Stomach (tissue), 9 donors: ENCODE measurements around the gene FAM89B. TPM values are rescaled to one million over a fixed set of nuclear protein-coding genes. Genes with fewer than 3 reads are reported as not detected.
A peak's percentile ranks its signal among the peaks of the same experiment; 100 is the strongest.

Source experiments
- DNase-seq, 2 donors: peaks; one replicate each; pipeline versions ENCODE4 v3.0.0 to v3.0.0-alpha.2; 2013 to 2019
- H3K27ac ChIP-seq, 5 donors: fragments of 200-600 bp in 4 of 5; sonication (generic) in 4 of 5; one replicate each; pipeline ENCODE4 v1.5.1; 2013 to 2019; ENCODE audit warnings: mild to moderate bottlenecking in 1 of 5, moderate library complexity in 1 of 5
- H3K27me3 ChIP-seq, 3 donors: fragments of 200-600 bp; sonication (generic); one replicate each; pipeline ENCODE4 v1.5.1; 2017 to 2019; ENCODE audit warnings: mixed run types in 1 of 3
- H3K36me3 ChIP-seq, 4 donors: fragments of 200-600 bp; sonication (generic); 1 replicate in 3 of 4; 2 replicates in 1 of 4; pipeline ENCODE4 v1.5.1; 2016 to 2019
- H3K4me1 ChIP-seq, 4 donors: fragments of 200-600 bp; sonication (generic); one replicate each; pipeline ENCODE4 v1.5.1; 2016 to 2019
- H3K4me3 ChIP-seq, 4 donors: fragments of 200-600 bp; sonication (generic) in 3 of 4; one replicate each; pipeline ENCODE4 v1.5.1; 2016 to 2019; ENCODE audit warnings: mild to moderate bottlenecking in 1 of 4
- H3K9me3 ChIP-seq, 4 donors: fragments of 200-600 bp; sonication (generic); one replicate each; pipeline ENCODE4 v1.5.1; 2016 to 2019
- EP300 ChIP-seq: sonication (generic); formaldehyde crosslinking; IDR thresholded peaks from one replicate; pipeline ENCODE4 v1.6.1; 2017; ENCODE audit warnings: antibody characterized with exemption
- POLR2A ChIP-seq, 4 donors: fragments of 450-650 bp; IDR thresholded peaks; one replicate each; pipeline ENCODE4 v1.6.1; 2016; ENCODE audit warnings: antibody characterized with exemption in 4 of 4, control low read depth in 2 of 4, mild to moderate bottlenecking in 1 of 4, moderate library complexity in 1 of 4
- POLR2AphosphoS5 ChIP-seq, 3 donors: sonication (generic); formaldehyde crosslinking; IDR thresholded peaks; one replicate each; pipeline ENCODE4 v1.6.1; 2016; ENCODE audit warnings: antibody characterized with exemption in 3 of 3
- WGBS, 5 donors: extraction: QIAGEN DNeasy Blood & Tissue Kit in 3 of 5; methylation state at CpG; one replicate each; pipeline versions ENCODE4 v1.1.5 to v1.1.7; 2013 to 2018; 5-methylcytosine and 5-hydroxymethylcytosine counted together
- intact Hi-C: fragments of 100-400 bp; cut with DNase I; formaldehyde crosslinking; loops from one replicate; pipeline ENCODE4 v1.15.1; 2023; ENCODE audit warnings: low total_unique reads
- polyA plus RNA-seq, 3 donors: library from polyadenylated mRNA; stranded (reverse); fragments of 200-250 nt; gene quantifications; one replicate each; pipeline ENCODE4 v1.2.3, GENCODE V29; 2013
- total RNA-seq, 5 donors: library from RNA; depleted of rRNA; stranded (reverse); fragments of >200 nt; gene quantifications; one replicate each; pipeline versions ENCODE4 v1.1.0 to v1.2.3, GENCODE V29; 2014 to 2016
- TF ChIP-seq, protein P1 (sequence below), 7 experiments: fragments of 450-650 bp in 4 of 7; fragments of 200-600 bp in 3 of 7; sonication (generic) in 3 of 7; IDR thresholded peaks; one replicate each; pipeline ENCODE4 v1.5.1; 2016 to 2019; ENCODE audit warnings: antibody characterized with exemption in 7 of 7, control low read depth in 2 of 7, mild to moderate bottlenecking in 1 of 7
- donor health status: healthy with polysubstance abuse.
- donor health status: Bipolar disorder and iron deficiency.
- donor health status: healthy.

The FAM89B gene
- total and polyA plus RNA-seq, 8 donors, result 3.9 to 68.2 (median 56.8) TPM

DNA sequence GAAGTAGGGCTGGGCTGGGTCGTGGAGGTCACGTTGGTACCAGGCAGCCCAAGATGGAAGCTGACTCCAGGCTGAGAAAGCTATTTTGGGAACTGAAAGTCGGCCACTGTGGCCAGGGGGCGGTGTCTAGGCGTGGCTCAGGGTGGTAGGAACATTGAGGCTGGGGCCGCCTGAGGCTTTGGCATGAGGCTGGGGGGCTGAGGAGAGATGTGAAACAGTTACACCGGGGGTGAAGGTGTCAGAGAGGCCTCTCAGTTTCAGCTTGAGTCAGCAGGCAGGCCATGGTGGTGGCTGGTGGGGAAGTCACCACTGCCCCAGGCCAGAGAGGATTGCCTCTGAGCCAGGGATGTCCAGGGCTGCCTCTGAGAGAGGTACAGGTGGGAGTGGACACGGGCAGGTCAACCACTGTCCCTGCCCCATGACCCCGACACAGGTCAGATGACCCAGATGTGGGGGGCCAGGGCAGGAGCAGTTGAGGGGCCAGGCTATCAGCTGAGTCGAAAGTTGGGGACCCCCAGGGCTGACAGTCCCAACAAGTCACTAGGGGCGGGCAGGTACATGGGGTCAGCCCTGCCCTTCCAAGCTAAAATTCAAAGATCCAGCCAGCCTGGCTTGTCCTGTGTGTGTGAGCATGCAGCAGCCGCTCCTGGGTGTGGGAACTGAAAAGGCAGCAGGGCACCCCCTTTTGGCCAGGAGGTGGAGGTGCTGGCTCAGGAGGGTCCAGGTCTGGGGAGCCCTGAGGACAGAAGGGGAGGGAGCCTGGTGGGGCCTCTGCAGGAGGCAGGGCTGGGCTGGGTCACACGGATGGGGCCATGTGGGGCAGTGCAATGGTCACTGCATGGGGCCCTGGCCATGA lies 16.1 kb downstream of the FAM89B start:
- H3K27me3 ChIP-seq, result no peaks in the 10 kb centered on the region
- intact Hi-C loops, result no loop called here
- peak overlapping the region; percentile 8 to 81 (median 71) for H3K27ac ChIP-seq
- DNase-seq, result peak; percentile 80 to 82
- peaks cover 34 to 96% (median 72%) of the 10 kb centered on the region in 4 donors for H3K4me1 ChIP-seq
- TF ChIP-seq, protein P1, sequence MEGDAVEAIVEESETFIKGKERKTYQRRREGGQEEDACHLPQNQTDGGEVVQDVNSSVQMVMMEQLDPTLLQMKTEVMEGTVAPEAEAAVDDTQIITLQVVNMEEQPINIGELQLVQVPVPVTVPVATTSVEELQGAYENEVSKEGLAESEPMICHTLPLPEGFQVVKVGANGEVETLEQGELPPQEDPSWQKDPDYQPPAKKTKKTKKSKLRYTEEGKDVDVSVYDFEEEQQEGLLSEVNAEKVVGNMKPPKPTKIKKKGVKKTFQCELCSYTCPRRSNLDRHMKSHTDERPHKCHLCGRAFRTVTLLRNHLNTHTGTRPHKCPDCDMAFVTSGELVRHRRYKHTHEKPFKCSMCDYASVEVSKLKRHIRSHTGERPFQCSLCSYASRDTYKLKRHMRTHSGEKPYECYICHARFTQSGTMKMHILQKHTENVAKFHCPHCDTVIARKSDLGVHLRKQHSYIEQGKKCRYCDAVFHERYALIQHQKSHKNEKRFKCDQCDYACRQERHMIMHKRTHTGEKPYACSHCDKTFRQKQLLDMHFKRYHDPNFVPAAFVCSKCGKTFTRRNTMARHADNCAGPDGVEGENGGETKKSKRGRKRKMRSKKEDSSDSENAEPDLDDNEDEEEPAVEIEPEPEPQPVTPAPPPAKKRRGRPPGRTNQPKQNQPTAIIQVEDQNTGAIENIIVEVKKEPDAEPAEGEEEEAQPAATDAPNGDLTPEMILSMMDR (IDR thresholded peaks at IDR 0.05), result peak in 5 of 7 experiments; percentile 36 to 75 (median 72)
- no peak for TF ChIP-seq EP300
- peak in 1 of 3 donors; percentile 17 for TF ChIP-seq POLR2AphosphoS5 (IDR thresholded peaks at IDR 0.05)
- no peak overlapping the region for H3K4me3 ChIP-seq
- peaks cover 18 to 83% (median 72%) of the 10 kb centered on the region in 4 donors for H3K36me3 ChIP-seq
- 11 to 48% (median 46%) methylated on average over 11 to 13 of the region's 13 CpGs for WGBS, 5 donors
- no peaks in the 10 kb centered on the region for H3K9me3 ChIP-seq

GRCh38 chr11:65589444-65590239 lies 17.3 kb downstream of the FAM89B start:
- Histone ChIP-seq H3K9me3 (no peaks in the 10 kb centered on the region), H3K27ac (peak overlapping the region in 3 of 5 donors; percentile 27 to 81 (median 34)), H3K4me3 (no peak overlapping the region), H3K36me3 (peaks cover 14 to 73% (median 62%) of the 10 kb centered on the region in 4 donors), H3K4me1 (peaks cover 35 to 94% (median 77%) of the 10 kb centered on the region in 4 donors), H3K27me3 (no peaks in the 10 kb centered on the region)
- TF ChIP-seq EP300 (no peak), POLR2AphosphoS5 (IDR thresholded peaks at IDR 0.05) (no peak), POLR2A (IDR thresholded peaks at IDR 0.05) (no peak)
- TF ChIP-seq, protein P1 (IDR thresholded peaks at IDR 0.05), result no peak
- intact Hi-C loops, result no loop called here
- no peak for DNase-seq
- 53 to 78% (median 71%) methylated on average over 7 to 9 of the region's 9 CpGs for WGBS, 5 donors

- Histone ChIP-seq H3K27me3 (no peaks in the 10 kb centered on the region), H3K27ac (peak overlapping the region in 2 of 5 donors; percentile 18 to 27), H3K36me3 (peaks cover 12 to 67% (median 57%) of the 10 kb centered on the region in 4 donors), H3K4me1 (peaks cover 28 to 94% (median 80%) of the 10 kb centered on the region in 4 donors), H3K9me3 (no peaks in the 10 kb centered on the region), H3K4me3 (no peak overlapping the region)
- TF ChIP-seq EP300 (no peak), POLR2A (IDR thresholded peaks at IDR 0.05) (no peak), POLR2AphosphoS5 (IDR thresholded peaks at IDR 0.05) (no peak)
- TF ChIP-seq, protein P1 (IDR thresholded peaks at IDR 0.05), result no peak
- DNase-seq, result peak in 1 of 2 donors; percentile 79
- WGBS, 5 donors, result 51 to 73% (median 70%) methylated on average over 4 to 8 of the region's 8 CpGs
- intact Hi-C loops, result no loop called here
Measured at GRCh38 chr11:65590240-65590738, 18.0 kb downstream of the FAM89B start.
